ENCODE results near the gene PBX2. TPM values are rescaled to one million over a fixed set of nuclear protein-coding genes. Genes with fewer than 3 reads are reported as not detected.

PBX2 gene
- total RNA-seq, 1 donor from 2014 or later = 206 TPM

GRCh38 chr6:32167154-32167760, 22.7 kb downstream of the PBX2 start:
- TF ChIP-seq, protein P1, sequence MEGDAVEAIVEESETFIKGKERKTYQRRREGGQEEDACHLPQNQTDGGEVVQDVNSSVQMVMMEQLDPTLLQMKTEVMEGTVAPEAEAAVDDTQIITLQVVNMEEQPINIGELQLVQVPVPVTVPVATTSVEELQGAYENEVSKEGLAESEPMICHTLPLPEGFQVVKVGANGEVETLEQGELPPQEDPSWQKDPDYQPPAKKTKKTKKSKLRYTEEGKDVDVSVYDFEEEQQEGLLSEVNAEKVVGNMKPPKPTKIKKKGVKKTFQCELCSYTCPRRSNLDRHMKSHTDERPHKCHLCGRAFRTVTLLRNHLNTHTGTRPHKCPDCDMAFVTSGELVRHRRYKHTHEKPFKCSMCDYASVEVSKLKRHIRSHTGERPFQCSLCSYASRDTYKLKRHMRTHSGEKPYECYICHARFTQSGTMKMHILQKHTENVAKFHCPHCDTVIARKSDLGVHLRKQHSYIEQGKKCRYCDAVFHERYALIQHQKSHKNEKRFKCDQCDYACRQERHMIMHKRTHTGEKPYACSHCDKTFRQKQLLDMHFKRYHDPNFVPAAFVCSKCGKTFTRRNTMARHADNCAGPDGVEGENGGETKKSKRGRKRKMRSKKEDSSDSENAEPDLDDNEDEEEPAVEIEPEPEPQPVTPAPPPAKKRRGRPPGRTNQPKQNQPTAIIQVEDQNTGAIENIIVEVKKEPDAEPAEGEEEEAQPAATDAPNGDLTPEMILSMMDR (conservative IDR thresholded peaks at IDR 0.05) = no peak
- no peak for DNase-seq (ENCODE audit: low read depth, low spot score)
- Mint-ChIP-seq H3K36me3 (ENCODE audit: low read depth) (peaks cover 40% of the 10 kb centered on the region), H3K27ac (ENCODE audit: unreplicated experiment) (peak overlapping the region; percentile 90), H3K4me1 (peaks cover 54% of the 10 kb centered on the region), H3K4me3 (peak overlapping the region; percentile 74), H3K27me3 (ENCODE audit: low read depth) (peaks cover 3% of the 10 kb centered on the region), H3K9me3 (no peaks in the 10 kb centered on the region)

GRCh38 chr6:32166411-32167061, 23.5 kb downstream of the PBX2 start:
- DNase-seq (ENCODE audit: low read depth, low spot score) = no peak
- peaks cover 3% of the 10 kb centered on the region for H3K27me3 Mint-ChIP-seq (ENCODE audit: low read depth)

DNA sequence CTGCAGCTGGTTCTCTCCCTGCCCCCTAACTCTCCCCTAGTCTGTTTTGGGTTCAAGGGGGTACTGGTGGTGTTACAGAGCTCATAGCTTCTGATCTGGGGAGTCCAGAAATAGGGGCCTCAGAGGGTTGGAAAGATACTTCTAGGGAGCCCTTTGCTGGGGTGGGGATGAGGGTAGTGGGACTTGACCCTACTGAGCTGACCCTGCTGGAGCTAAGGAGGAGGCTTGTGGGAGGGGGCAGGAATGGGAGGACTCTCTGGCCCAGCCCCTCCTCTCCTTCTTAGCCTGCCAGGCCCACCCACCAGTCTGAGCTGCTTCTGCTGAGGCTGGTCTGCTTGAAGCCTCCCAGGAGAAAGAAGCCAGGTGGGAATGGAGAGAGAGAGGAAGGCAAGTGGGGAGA, 25.7 kb downstream of the PBX2 start, which contains the start of gene EGFL8:
Gene EGFL8 (plus strand): TSS at position 301 of the 400 bp plus-strand sequence. CDS start 1,571 bp downstream, outside the sequence.
- peak; percentile 32 for DNase-seq (ENCODE audit: low read depth, low spot score)
- peak within 1 kb of the TSS; percentile 97 for H3K27ac Mint-ChIP-seq (ENCODE audit: unreplicated experiment)
- H3K9me3 Mint-ChIP-seq = no peaks in the 10 kb centered on the region
- H3K36me3 Mint-ChIP-seq (ENCODE audit: low read depth) = peaks cover 34% of the 10 kb centered on the region
- H3K27me3 Mint-ChIP-seq (ENCODE audit: low read depth) = peaks cover 3% of the 10 kb centered on the region
- peaks cover 47% of the 10 kb centered on the region for H3K4me1 Mint-ChIP-seq
- H3K4me3 Mint-ChIP-seq = peak within 1 kb of the TSS; percentile 71
- TF ChIP-seq, protein P1 (conservative IDR thresholded peaks at IDR 0.05) = no peak

More at GRCh38 chr6:32166411-32167061, 23.5 kb downstream of the PBX2 start:
- Mint-ChIP-seq H3K36me3 (ENCODE audit: low read depth) (peaks cover 44% of the 10 kb centered on the region), H3K9me3 (no peaks in the 10 kb centered on the region), H3K4me1 (peaks cover 54% of the 10 kb centered on the region), H3K27ac (ENCODE audit: unreplicated experiment) (no peak overlapping the region), H3K4me3 (no peak overlapping the region)
- TF ChIP-seq, protein P1 (conservative IDR thresholded peaks at IDR 0.05) = no peak

DNA sequence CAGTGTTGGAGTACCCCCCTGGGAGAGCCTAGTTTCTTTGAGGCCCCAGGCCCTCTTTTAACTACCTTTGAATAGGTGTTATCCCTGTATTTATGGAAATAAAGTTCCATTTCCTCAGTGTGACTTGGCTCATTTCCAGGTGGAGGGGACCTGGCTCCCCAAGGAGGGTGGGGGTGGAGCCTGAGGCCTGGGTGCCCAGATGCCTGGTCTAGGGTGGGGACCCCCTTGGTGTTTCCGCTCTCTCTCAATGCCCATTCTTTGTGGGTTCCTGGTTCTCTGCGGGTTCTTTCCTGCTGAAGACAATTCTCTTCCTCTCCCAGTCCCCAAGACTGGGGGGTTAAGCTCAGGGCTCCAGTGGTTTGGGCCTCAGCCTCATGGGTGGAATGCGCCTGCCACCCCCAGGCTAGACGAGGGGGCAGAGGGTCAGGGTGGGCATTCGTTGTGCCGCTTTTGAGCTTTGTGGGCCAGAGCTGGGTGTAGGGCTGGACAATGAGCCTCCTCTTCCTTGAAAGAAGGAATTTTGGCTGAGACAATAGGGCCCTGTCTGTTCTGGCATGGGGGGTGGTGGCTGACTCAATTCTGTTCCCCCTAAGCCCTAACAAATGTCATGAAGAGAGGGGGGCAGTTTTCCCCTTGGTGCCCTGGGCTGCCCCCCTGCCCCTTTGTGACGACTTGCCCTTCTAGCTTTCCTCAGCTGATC, 26.3 kb downstream of the PBX2 start:
- peaks cover 44% of the 10 kb centered on the region for H3K4me1 Mint-ChIP-seq
- peak overlapping the region; percentile 97 for H3K27ac Mint-ChIP-seq (ENCODE audit: unreplicated experiment)
- peak; percentile 38 for DNase-seq (ENCODE audit: low read depth, low spot score)
- TF ChIP-seq, protein P1 (conservative IDR thresholded peaks at IDR 0.05) = no peak
- H3K36me3 Mint-ChIP-seq (ENCODE audit: low read depth) = peaks cover 31% of the 10 kb centered on the region
- no peaks in the 10 kb centered on the region for H3K9me3 Mint-ChIP-seq
- peaks cover 3% of the 10 kb centered on the region for H3K27me3 Mint-ChIP-seq (ENCODE audit: low read depth)
- H3K4me3 Mint-ChIP-seq = peak overlapping the region; percentile 71

- Mint-ChIP-seq H3K4me1 (peaks cover 32% of the 10 kb centered on the region), H3K36me3 (ENCODE audit: low read depth) (peaks cover 25% of the 10 kb centered on the region), H3K4me3 (peak overlapping the region; percentile 64), H3K27me3 (ENCODE audit: low read depth) (no peaks in the 10 kb centered on the region), H3K27ac (ENCODE audit: unreplicated experiment) (no peak overlapping the region), H3K9me3 (no peaks in the 10 kb centered on the region)
- TF ChIP-seq, protein P1 (conservative IDR thresholded peaks at IDR 0.05) = no peak
- DNase-seq (ENCODE audit: low read depth, low spot score) = no peak
Observed at GRCh38 chr6:32158052-32158451, 31.9 kb downstream of the PBX2 start.
